Neural crest cell (in vitro differentiated cells): ENCODE measurements around the gene ING3. TPM values are rescaled to one million over a fixed set of nuclear protein-coding genes. Genes with fewer than 3 reads are reported as not detected.
A peak's percentile ranks its signal among the peaks of the same experiment; 100 is the strongest.

Source experiments
- DNase-seq: peaks from one replicate; pipeline ENCODE4 v3.0.0; 2021; ENCODE audit warnings: low read depth, mixed read lengths, low spot score
- H3K27ac Mint-ChIP-seq: one replicate; pipeline ENCODE4 v1.8.0; 2021; ENCODE audit warnings: mild to moderate bottlenecking, mixed read lengths; ENCODE audit not compliant: unreplicated experiment
- H3K27me3 Mint-ChIP-seq: 2 replicates; pipeline ENCODE4 v1.8.0; 2021; ENCODE audit warnings: low read depth, mild to moderate bottlenecking, mixed read lengths
- H3K36me3 Mint-ChIP-seq: 2 replicates; pipeline ENCODE4 v1.8.0; 2021; ENCODE audit warnings: low read depth, mild to moderate bottlenecking, mixed read lengths
- H3K4me1 Mint-ChIP-seq: 2 replicates; pipeline ENCODE4 v1.8.0; 2021; ENCODE audit warnings: mixed read lengths
- H3K4me3 Mint-ChIP-seq: one replicate; pipeline ENCODE4 v1.8.0; 2021; ENCODE audit warnings: mild to moderate bottlenecking, mixed read lengths
- H3K9me3 Mint-ChIP-seq: 2 replicates; pipeline ENCODE4 v1.8.0; 2021; ENCODE audit warnings: mixed read lengths
- total RNA-seq: library from RNA; stranded (reverse); gene quantifications from 2 replicates; pipeline ENCODE4 v1.2.1, GENCODE V29; 2021
- TF ChIP-seq, protein P1 (sequence below): fragments of 200-600 bp; sonication (generic); conservative IDR thresholded peaks from 2 replicates; pipeline ENCODE4 v1.5.0; 2021; ENCODE audit warnings: antibody characterized with exemption, mild to moderate bottlenecking

The ING3 gene
- total RNA-seq, 1 donor from 2014 or later = 26.9 TPM

DNA sequence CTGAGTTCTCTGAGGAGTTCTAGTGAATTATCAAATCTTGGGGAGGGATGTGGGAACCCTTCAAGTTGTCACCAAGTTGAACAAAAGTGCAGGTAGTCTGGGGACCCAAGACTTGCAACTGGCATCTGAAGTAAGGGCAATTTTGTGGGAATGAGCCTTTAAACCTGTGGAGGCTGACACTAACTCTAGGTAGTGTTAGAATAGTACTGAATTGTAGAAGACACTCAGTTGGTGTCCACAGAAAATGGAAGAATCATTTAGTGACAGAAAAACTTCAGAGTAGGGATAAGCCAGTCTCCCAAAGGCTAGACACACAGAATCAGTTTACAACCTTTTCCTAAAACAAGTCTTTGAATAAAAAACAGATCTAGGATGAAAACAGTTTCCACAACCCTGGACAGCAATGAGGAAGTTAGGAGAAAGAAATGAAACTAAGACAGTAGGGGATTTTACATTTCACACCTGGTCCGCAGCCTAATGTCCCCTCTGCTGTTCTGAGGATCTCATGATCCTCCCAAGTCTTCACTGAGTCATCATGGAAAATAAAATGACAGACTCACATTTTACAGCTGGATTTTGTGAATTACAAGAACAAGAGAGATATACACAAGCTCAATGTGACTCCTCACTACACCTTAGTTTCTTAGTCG is 23.0 kb upstream of the ING3 start:
- Mint-ChIP-seq H3K27ac (no peak overlapping the region), H3K27me3 (no peaks in the 10 kb centered on the region), H3K4me1 (no peaks in the 10 kb centered on the region), H3K36me3 (no peaks in the 10 kb centered on the region), H3K4me3 (no peak overlapping the region), H3K9me3 (no peaks in the 10 kb centered on the region)
- no peak for DNase-seq
- TF ChIP-seq, protein P1, sequence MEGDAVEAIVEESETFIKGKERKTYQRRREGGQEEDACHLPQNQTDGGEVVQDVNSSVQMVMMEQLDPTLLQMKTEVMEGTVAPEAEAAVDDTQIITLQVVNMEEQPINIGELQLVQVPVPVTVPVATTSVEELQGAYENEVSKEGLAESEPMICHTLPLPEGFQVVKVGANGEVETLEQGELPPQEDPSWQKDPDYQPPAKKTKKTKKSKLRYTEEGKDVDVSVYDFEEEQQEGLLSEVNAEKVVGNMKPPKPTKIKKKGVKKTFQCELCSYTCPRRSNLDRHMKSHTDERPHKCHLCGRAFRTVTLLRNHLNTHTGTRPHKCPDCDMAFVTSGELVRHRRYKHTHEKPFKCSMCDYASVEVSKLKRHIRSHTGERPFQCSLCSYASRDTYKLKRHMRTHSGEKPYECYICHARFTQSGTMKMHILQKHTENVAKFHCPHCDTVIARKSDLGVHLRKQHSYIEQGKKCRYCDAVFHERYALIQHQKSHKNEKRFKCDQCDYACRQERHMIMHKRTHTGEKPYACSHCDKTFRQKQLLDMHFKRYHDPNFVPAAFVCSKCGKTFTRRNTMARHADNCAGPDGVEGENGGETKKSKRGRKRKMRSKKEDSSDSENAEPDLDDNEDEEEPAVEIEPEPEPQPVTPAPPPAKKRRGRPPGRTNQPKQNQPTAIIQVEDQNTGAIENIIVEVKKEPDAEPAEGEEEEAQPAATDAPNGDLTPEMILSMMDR = no peak

DNA sequence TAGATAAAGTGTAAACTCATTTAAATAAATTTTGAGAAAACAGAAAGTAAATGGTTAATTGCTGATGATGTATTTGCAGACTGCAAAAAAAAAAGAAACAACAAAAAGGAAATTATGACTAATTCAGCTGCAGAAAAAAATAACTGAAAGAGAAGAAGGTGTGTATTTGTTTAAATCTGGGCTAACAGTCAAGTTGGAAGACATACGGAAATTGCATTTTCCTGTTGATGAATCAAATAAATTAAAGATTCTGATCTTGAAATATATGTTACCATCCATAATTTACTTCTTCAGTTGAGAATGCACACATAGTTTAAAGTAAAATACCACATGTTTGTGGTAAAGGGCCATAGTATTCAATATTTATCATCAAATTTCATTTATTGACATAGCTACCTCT is 19.3 kb upstream of the ING3 start:
- Mint-ChIP-seq H3K9me3 (no peaks in the 10 kb centered on the region), H3K4me3 (no peak overlapping the region), H3K27me3 (no peaks in the 10 kb centered on the region), H3K27ac (no peak overlapping the region), H3K36me3 (no peaks in the 10 kb centered on the region), H3K4me1 (no peaks in the 10 kb centered on the region)
- DNase-seq = no peak
- TF ChIP-seq, protein P1 = no peak

DNA sequence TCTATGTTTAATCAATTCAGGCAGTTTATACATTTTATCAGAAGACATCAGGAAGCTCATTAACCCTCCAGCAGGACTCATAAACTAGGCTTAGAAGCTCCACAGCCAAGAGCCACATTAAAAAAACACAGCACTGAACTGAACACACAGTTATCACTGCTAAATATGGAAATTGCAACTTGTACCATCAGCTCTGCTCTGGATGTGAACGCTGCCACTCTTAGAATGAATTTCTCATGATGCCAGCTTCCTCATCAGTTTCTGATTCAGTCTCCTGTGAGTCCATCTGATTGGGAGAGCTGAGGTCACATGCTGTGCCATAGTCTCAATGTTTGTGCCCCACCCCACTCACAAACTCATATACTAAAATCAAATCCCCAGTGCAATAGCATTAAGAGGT is 17.1 kb upstream of the ING3 start:
- no peaks in the 10 kb centered on the region for H3K4me1 Mint-ChIP-seq

DNA sequence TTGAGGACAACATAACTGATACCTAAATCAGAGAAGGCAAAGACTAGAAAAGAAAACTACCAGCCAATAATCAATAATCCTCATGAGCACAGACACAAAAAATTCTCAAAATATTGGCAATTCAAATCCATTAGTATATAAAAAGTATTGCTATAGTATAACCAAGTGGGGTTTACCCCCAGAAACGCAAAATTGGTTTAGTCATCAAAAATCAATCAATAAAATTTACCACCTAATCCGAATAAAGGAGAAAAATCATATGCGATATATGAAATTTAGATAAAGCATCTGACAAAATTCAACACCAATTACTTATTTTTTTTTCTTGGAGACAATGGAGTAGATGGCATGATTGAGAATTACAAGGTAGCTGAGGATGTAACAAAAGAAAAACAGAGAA is 11.2 kb upstream of the ING3 start:
- no peak overlapping the region for H3K4me3 Mint-ChIP-seq
- DNase-seq = no peak
- no peaks in the 10 kb centered on the region for H3K27me3 Mint-ChIP-seq
- TF ChIP-seq, protein P1 = no peak
- no peaks in the 10 kb centered on the region for H3K9me3 Mint-ChIP-seq
- no peak overlapping the region for H3K27ac Mint-ChIP-seq
- no peaks in the 10 kb centered on the region for H3K36me3 Mint-ChIP-seq
- no peaks in the 10 kb centered on the region for H3K4me1 Mint-ChIP-seq

More for the DNA sequence above, 17.1 kb upstream of the ING3 start:
- TF ChIP-seq, protein P1 = no peak
- H3K36me3 Mint-ChIP-seq = no peaks in the 10 kb centered on the region
- no peaks in the 10 kb centered on the region for H3K9me3 Mint-ChIP-seq
- no peaks in the 10 kb centered on the region for H3K27me3 Mint-ChIP-seq
- DNase-seq = no peak
- H3K4me3 Mint-ChIP-seq = no peak overlapping the region
- no peak overlapping the region for H3K27ac Mint-ChIP-seq

DNA sequence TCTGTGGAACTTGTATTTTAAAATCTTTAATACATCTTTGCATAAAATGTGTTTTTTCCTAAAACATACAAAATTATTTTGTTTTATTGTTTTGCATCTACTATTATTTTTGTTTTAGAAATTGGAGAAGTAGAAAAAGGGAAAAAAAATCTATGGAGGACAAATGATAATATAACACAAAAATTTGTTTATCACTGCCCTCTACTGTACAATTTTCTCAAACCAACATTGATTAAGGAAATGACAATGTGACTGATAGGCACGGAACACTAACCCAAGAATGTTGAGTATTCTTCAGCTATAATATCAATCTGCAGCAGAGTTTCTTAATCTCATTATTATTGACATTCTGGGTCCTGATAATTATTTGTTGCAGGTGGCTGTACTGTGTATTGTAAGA is 9.5 kb upstream of the ING3 start:
- DNase-seq = no peak
- TF ChIP-seq, protein P1 = peak; percentile 63
- Mint-ChIP-seq H3K9me3 (no peaks in the 10 kb centered on the region), H3K27ac (no peak overlapping the region), H3K27me3 (peaks cover under 1% of the 10 kb centered on the region), H3K4me3 (no peak overlapping the region), H3K36me3 (no peaks in the 10 kb centered on the region), H3K4me1 (no peaks in the 10 kb centered on the region)
